Activated CD8-positive, alpha-beta memory T cell treated with anti-CD3 and anti-CD28 coated beads, Interleukin-2, amount 50 U/mL, for 4 hours (primary cell): ENCODE results near the gene MAPKAPK2.

Experiments
- DNase-seq: peaks from one replicate; pipeline ENCODE4 v3.0.0-alpha.2; 2020

MAPKAPK2 gene

GRCh38 chr1:206782448-206782847, 97.7 kb downstream of the MAPKAPK2 start:
- no peak for DNase-seq

GRCh38 chr1:206783506-206783905, 98.8 kb downstream of the MAPKAPK2 start:
- DNase-seq, result no peak
